ENCODE measurements around the gene TTF1.
A peak's percentile ranks its signal among the peaks of the same experiment; 100 is the strongest.

Gene TTF1

GRCh38 chr9:132365986-132366385, 40.7 kb downstream of the TTF1 start:
- no peak for DNase-seq

GRCh38 chr9:132364068-132364467, 42.6 kb downstream of the TTF1 start:
- DNase-seq: no peak

DNA sequence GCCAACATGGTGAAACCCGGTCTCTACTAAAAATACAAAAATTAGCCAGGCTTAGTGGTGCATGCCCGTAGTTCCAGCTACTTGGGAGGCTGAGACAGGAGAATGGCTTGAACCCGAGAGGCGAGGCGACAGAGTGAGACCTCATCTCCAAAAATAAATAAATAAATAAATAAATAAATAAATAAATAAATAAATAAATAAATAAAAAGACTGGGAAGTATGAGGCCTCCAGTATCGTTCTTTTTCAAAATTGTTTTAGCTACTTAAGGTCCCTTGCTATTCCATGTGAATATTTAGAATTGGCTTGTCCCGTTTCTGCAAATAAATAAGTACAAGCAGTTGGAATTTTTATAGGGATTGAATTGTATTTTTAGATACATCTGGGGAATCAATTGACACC, 48.9 kb downstream of the TTF1 start:
- no peak for DNase-seq

GRCh38 chr9:132356324-132356924, 50.2 kb downstream of the TTF1 start:
- no peak for DNase-seq

DNA sequence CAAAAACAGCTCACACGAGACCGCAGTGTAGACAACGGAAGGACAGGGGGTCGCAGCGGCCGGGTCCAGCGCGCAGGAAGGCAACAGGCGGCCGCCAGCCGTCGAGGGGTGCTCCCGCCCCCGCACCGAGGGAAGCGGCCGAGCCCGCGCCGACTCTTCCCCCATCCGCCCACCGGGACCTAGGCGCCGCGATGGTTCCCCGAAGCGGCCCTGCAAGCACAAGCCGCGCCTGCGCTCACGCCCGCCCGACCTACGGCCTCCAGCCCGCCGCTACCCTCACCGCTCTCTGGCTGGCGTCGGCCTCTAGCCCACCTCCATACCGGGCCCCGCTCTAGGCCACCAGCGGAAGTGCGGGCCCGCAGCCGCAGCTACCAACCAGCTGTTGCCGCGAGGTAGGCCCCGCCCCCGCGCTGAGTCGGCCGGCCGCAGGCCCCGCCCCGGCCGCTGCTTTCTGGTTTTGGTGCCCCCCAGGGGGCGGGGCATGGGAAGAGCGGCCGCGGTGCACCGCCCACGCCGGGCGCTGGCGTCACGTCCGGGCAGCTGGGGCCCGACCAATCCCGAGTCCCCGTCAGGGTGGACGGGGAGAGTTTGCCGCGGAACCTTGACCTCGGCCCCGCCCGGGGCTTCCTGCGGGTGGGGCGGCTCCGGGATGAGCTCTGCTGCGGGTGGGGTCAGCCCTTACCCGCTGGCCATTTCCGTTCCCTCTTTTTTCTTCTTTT, 51.8 kb downstream of the TTF1 start, which contains the start of gene SETX:
TSS of gene SETX (minus strand) at position 350 of the 719 bp plus-strand sequence. CDS start 5,558 bp downstream, outside the sequence.
- peak; percentile 93 to 99 (median 99) for DNase-seq

DNA sequence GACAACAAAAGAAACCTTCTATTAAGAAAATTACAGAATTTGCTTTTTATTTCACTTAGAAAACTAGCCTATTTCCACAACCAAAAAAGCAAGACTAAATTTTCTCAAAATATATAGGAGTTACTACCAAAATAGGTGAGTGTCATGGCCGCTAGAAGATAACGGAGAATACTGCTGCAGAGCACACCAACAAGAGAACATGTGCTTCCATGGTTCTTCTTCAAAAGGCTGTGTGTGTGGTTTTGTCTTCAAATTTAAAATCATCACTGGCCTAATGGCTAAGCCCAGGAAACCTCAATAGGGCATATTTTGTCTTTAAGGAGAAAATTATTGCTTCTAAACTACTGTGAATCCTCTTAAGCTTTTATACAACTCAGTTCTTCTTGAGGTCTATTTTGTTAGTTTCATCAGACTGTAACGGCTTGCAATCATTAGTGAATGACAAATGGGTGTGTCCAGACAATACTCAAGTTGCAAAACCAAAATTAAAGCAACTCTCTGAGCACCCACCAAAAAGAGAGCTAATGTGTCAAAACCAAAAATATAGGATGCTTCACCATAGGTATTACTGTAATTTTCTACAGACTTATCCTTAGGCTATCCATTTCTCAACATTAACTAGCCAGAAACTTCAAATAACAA, 55.1 kb downstream of the TTF1 start:
- DNase-seq: no peak

DNA sequence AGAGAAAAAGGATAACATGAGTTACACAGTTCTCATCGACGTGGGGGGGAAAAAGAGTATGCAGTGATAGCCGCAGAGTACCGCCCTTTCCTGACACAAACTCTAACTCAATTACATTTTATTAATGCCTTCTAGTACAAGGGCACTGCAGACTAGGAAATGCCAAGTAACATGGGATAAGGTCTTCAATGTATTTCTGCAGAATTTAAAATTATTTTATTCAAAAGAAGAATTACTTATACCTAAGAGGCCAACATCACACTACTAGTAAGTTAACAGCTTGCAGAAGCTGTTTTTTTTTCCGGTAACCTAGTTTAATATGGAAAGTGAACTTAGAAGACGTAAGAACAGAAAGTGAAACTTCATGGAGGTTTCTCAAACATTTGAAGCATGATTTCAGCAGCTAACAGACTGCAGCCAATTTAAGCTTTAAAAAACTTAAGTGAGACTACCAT, 55.8 kb downstream of the TTF1 start:
- no peak for DNase-seq

- DNase-seq: no peak
Measured at GRCh38 chr9:132348676-132349075, 58.0 kb downstream of the TTF1 start.

GRCh38 chr9:132346177-132346576, 60.5 kb downstream of the TTF1 start:
- DNase-seq: no peak

- no peak for DNase-seq
Measured at GRCh38 chr9:132341177-132341840, 65.3 kb downstream of the TTF1 start.

GRCh38 chr9:132334364-132334763, 72.3 kb downstream of the TTF1 start:
- no peak for DNase-seq

DNA sequence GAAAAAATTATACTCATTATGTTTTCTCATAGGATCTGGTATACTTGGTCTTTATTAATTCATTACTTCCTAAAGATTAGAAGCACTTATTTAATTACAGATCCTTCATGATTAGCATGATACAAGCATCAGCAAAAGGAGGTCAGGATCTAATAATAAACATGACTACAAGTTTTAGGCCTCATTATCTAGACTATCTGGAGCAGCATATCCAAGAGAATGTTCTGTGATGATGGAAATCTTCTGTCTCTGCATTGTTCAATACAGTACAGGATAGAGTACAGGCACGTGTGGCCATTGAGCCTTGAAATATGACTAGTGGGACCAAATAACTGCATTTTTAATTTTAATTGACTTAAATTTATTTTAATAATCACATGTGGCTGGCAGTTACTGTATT, 73.1 kb downstream of the TTF1 start:
- DNase-seq: no peak

DNA sequence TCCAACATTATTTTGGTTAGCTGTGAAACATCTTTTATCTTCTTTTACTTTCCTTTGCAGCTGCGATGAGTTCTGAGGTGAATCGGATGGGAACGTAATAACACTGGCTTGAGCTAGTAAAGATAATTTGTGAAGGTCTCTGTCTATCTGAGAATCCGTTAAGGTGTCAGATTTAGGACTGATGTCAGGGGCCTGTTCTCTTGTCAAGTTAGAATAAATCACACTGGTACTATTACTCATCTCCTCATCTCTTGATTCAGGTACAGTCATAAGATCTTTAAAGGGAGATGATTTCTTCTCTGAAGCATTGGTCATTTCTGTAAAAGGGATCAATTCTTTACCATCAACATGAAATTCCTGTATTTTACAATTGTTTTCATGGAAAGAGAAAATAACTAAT, 78.1 kb downstream of the TTF1 start:
- DNase-seq: no peak

- no peak for DNase-seq
Measured at GRCh38 chr9:132327537-132327936, 79.1 kb downstream of the TTF1 start.

Data from NCI-H1417 (cell line).